Spleen (tissue), 7 donors: ENCODE results near the gene GLUD2.

Experiments
- CTCF ChIP-seq, 11 experiments: fragments of 200-600 bp in 7 of 11; fragments of 450-650 bp in 4 of 11; sonication (generic) in 4 of 11; IDR thresholded peaks in 8 of 11; conservative IDR thresholded peaks in 3 of 11; 1 replicate in 7 of 11; 2 replicates in 4 of 11; pipeline versions ENCODE4 v1.4.0 to v1.8.0; 2016 to 2021; ENCODE audit warnings: antibody characterized with exemption in 11 of 11, inconsistent platforms in 4 of 11, mild to moderate bottlenecking in 1 of 11
- POLR2A ChIP-seq, 3 donors: fragments of 450-650 bp; IDR thresholded peaks; one replicate each; pipeline ENCODE4 v1.5.1; 2017; ENCODE audit warnings: antibody characterized with exemption in 3 of 3, mild to moderate bottlenecking in 1 of 3
- POLR2AphosphoS5 ChIP-seq, 3 donors: sonication (generic); formaldehyde crosslinking; IDR thresholded peaks; one replicate each; pipeline ENCODE4 v1.5.1; 2017; ENCODE audit warnings: antibody characterized with exemption in 3 of 3
- donor health status: DM: no; HTN: no; CAD: no; lungs with moderate emphysema.
- donor health status: DM: no; HTN: no; CAD: no.
- donor health status: DM: no; HTN: no; CAD: no.

GRCh38 chrX:121093011-121093410 lies 45.6 kb downstream of the GLUD2 start:
- TF ChIP-seq CTCF (IDR thresholded peaks at IDR 0.05 in 8 of 11, conservative IDR thresholded peaks at IDR 0.05 in 3 of 11), result no peak
- no peak for TF ChIP-seq POLR2AphosphoS5 (IDR thresholded peaks at IDR 0.05)
- TF ChIP-seq POLR2A (IDR thresholded peaks at IDR 0.05), result no peak
